ENCODE measurements around the gene C17orf78.
"Not testable (repeated sequence)": the region's sequence is repeated elsewhere in the genome, so short reads cannot be mapped to it uniquely, and the experiment has no call there.

C17orf78 gene

DNA sequence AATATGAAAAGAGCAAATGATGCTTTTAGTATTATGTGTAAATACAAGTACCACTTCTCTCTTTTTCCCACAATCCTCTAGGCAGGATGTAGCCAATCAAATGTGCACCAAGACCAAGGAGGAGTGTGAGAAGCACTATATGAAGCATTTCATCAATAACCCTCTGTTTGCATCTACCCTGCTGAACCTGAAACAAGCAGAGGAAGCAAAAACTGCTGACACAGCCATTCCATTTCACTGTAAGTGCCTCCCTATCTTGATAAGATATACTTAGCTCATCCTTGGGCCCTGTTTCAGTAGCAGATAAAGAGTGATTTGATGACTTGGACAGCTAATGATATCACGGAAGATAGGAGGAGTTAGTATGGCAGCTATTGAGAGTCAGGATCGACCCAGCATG lies 64.6 kb downstream of the C17orf78 start:
- no peak for DNase-seq (ENCODE audit: low read depth)

- DNase-seq (ENCODE audit: low read depth), result not testable (repeated sequence)
These were observed 65.7 kb downstream of the C17orf78 start for GRCh38 chr17:37441369-37442014.
